IMR-90 (cell line): ENCODE results near the gene IQUB. TPM values are rescaled to one million over a fixed set of nuclear protein-coding genes. Genes with fewer than 3 reads are reported as not detected.

Experiments used
- ATAC-seq: fragments of 200-7000 bp; cut with Tn5 transposase; 2 replicates; pipeline ENCODE4 v1.9.1; 2020; ENCODE audit warnings: low read depth, mild to moderate bottlenecking, moderate library complexity
- BruUV-seq: library from RNA; stranded (reverse); fragments of 400-500 nt; replicated peaks from 2 replicates; lab custom pipeline; 2021; lab: Mats Ljungman, UMichigan
- CTCF ChIA-PET: fragments of 300-600 bp; formaldehyde crosslinking; extraction: SDS; loops from one replicate; lab custom pipeline; 2021; ENCODE audit warnings: antibody characterized with exemption; lab: Yijun Ruan, JAX
- POLR2A ChIA-PET: fragments of 300-600 bp; sonication (Branson Sonifier 250); formaldehyde crosslinking; loops from one replicate; lab custom pipeline; 2022; ENCODE audit warnings: antibody characterized with exemption; ENCODE audit not compliant: unreplicated experiment; lab: Charles Lee
- DNase-seq: peaks from one replicate; pipeline ENCODE4 v3.0.0; 2013
- H2AFZ ChIP-seq: replicated peaks from 2 replicates; pipeline ENCODE3; 2013; ENCODE audit warnings: low read length, mild to moderate bottlenecking; ENCODE audit not compliant: poor library complexity
- H2AK5ac ChIP-seq: 2 replicates; pipeline ENCODE4 v1.6.1; 2013; ENCODE audit warnings: low read depth, low read length, inconsistent platforms
- H2AK9ac ChIP-seq: replicated peaks from 2 replicates; pipeline ENCODE3; 2013; ENCODE audit warnings: mild to moderate bottlenecking, low read depth, low read length, moderate library complexity; ENCODE audit not compliant: poor library complexity
- H2BK120ac ChIP-seq: 2 replicates; pipeline ENCODE4 v1.6.1; 2013; ENCODE audit warnings: low read depth, low read length, inconsistent platforms
- H2BK15ac ChIP-seq: 3 replicates; pipeline ENCODE4 v1.6.1; 2013; ENCODE audit warnings: low read depth, low read length, inconsistent platforms
- H2BK20ac ChIP-seq: 2 replicates; pipeline ENCODE4 v1.6.1; 2013; ENCODE audit warnings: low read depth, mild to moderate bottlenecking, inconsistent platforms, low read length, moderate library complexity
- H2BK5ac ChIP-seq: 2 replicates; pipeline ENCODE4 v1.6.1; 2013; ENCODE audit warnings: mild to moderate bottlenecking, low read depth, low read length, inconsistent platforms; ENCODE audit not compliant: poor library complexity, severe bottlenecking
- H3K14ac ChIP-seq: replicated peaks from 2 replicates; pipeline ENCODE4 v1.6.1; 2013; ENCODE audit warnings: low read depth, low read length, inconsistent platforms
- H3K18ac ChIP-seq: 2 replicates; pipeline ENCODE4 v1.6.1; 2013; ENCODE audit warnings: low read depth, low read length, control low read depth
- H3K23ac ChIP-seq: 2 replicates; pipeline ENCODE4 v1.6.1; 2013; ENCODE audit warnings: low read depth, low read length, inconsistent platforms
- H3K27ac ChIP-seq: 2 replicates; pipeline ENCODE4 v1.5.1; 2013; ENCODE audit warnings: mild to moderate bottlenecking, control low read depth, low read length; ENCODE audit not compliant: insufficient read depth
- H3K27me3 ChIP-seq: 2 replicates; pipeline ENCODE4 v1.6.1; 2013; ENCODE audit warnings: low read length; ENCODE audit not compliant: control insufficient read depth, insufficient read depth
- H3K36me3 ChIP-seq: 2 replicates; pipeline ENCODE4 v1.6.1; 2013; ENCODE audit warnings: low read length, mixed read lengths; ENCODE audit not compliant: control insufficient read depth, insufficient read depth
- H3K4ac ChIP-seq: 2 replicates; pipeline ENCODE4 v1.6.1; 2013; ENCODE audit warnings: low read depth, low read length, inconsistent platforms
- H3K4me1 ChIP-seq: 2 replicates; pipeline ENCODE4 v1.6.1; 2013; ENCODE audit warnings: low read length, mixed read lengths; ENCODE audit not compliant: control insufficient read depth, insufficient read depth
- H3K4me2 ChIP-seq: 2 replicates; pipeline ENCODE4 v1.6.1; 2013; ENCODE audit warnings: low read depth, mild to moderate bottlenecking, control low read depth, low read length, moderate library complexity
- H3K4me3 ChIP-seq: 2 replicates; pipeline ENCODE4 v1.5.1; 2013; ENCODE audit warnings: low read depth, mild to moderate bottlenecking, control low read depth, low read length, moderate library complexity; ENCODE audit not compliant: insufficient read depth
- H3K56ac ChIP-seq: 2 replicates; pipeline ENCODE4 v1.6.1; 2013; ENCODE audit warnings: low read length, inconsistent platforms; ENCODE audit not compliant: insufficient read depth; ENCODE audit errors: extremely low read depth
- H3K79me1 ChIP-seq, 2 experiments: 2 replicates each; pipeline ENCODE4 v1.6.1; 2013; ENCODE audit warnings: low read length in 2 of 2, inconsistent platforms in 1 of 2, low read depth in 1 of 2
- H3K9ac ChIP-seq: 2 replicates; pipeline ENCODE4 v1.6.1; 2013; ENCODE audit warnings: low read depth, low read length, control low read depth
- H3K9me1 ChIP-seq: 2 replicates; pipeline ENCODE4 v1.6.1; 2013; ENCODE audit warnings: low read length, inconsistent platforms; ENCODE audit not compliant: insufficient read depth
- H3K9me3 ChIP-seq: 2 replicates; pipeline ENCODE4 v1.6.1; 2013; ENCODE audit warnings: low read length; ENCODE audit not compliant: control insufficient read depth, insufficient read depth
- H4K20me1 ChIP-seq: 2 replicates; pipeline ENCODE4 v1.6.1; 2013; ENCODE audit warnings: low read length, inconsistent platforms; ENCODE audit not compliant: insufficient read depth
- H4K5ac ChIP-seq: 2 replicates; pipeline ENCODE4 v1.6.1; 2013; ENCODE audit warnings: mild to moderate bottlenecking, low read depth, low read length, control low read depth
- H4K8ac ChIP-seq, 2 experiments: 2 replicates each; pipeline ENCODE4 v1.6.1; 2013; ENCODE audit warnings: low read depth in 2 of 2, low read length in 2 of 2, control low read depth in 1 of 2, inconsistent platforms in 1 of 2
- H4K91ac ChIP-seq: 2 replicates; pipeline ENCODE4 v1.6.1; 2013; ENCODE audit warnings: low read depth, low read length, inconsistent platforms; ENCODE audit not compliant: insufficient read depth
- NFE2L2 ChIP-seq: fragments of 150-350 bp; IDR thresholded peaks from 2 replicates; pipeline ENCODE4 v1.6.1; 2016; ENCODE audit warnings: low read depth, mild to moderate bottlenecking, low read length
- RFX5 ChIP-seq: IDR thresholded peaks from 2 replicates; pipeline ENCODE4 v1.8.0; 2012; ENCODE audit warnings: low read depth, mild to moderate bottlenecking, low read length, moderate library complexity
- WGBS, 2 experiments: methylation state at CpG; one replicate each; pipeline versions ENCODE4 v1.1.5 to v1.1.7; 2013; ENCODE audit warnings: missing lambda C conversion rate in 2 of 2; ENCODE audit not compliant: insufficient read length in 1 of 2; ENCODE audit errors: extremely low coverage in 2 of 2; 5-methylcytosine and 5-hydroxymethylcytosine counted together
- dilution Hi-C: fragments of 300-500 bp; cut with HindIII; formaldehyde crosslinking; loops from one replicate; pipeline ENCODE4 v1.14.3; 2018; ENCODE audit warnings: low sequenced_read_pairs; ENCODE audit not compliant: unreplicated experiment
- in situ Hi-C: fragments of 300-500 bp; cut with MboI; formaldehyde crosslinking; loops from 3 replicates; pipeline ENCODE4 v1.14.3; 2019; ENCODE audit warnings: low sequenced_read_pairs, inconsistent platforms, mixed read lengths
- intact Hi-C: fragments of 100-400 bp; cut with micrococcal nuclease; formaldehyde crosslinking; loops from 2 replicates; pipeline ENCODE4 v1.10.0; 2022
- polyA plus RNA-seq, 3 experiments: library from polyadenylated mRNA; depleted of rRNA; stranded (reverse); fragments of >200 nt; gene quantifications; 2 replicates each; pipeline ENCODE4 v1.2.3, GENCODE V29; 2012; ENCODE audit warnings: low replicate concordance in 1 of 3
- total RNA-seq: library from RNA; depleted of rRNA; stranded (reverse); fragments of >200 nt; gene quantifications from 2 replicates; pipeline ENCODE4 v1.2.3, GENCODE V29; 2012

The IQUB gene
- total and polyA plus RNA-seq, 2 of the 4 experiments (the other 2 are of a cell fraction): 0.05 to 0.18 TPM

DNA sequence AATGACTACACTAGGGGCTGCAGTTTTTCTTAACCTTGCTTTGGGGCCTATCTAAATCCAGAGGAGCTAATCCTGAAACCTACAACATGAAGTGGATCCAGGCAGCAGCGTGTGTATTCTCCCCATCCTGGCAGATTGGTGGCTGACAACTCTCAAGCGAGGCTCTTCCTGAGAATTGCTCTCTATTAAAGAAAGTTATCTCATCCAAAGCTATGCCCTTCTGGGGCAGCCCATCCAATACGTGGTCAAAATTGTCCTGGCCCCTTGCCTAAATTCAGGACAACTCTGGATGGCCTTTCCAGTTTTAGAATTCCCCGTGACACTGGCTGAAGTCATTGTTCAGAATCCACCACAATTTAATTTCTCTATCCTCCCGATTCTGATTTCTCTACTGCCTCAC is 66.1 kb downstream of the IQUB start:
- Histone ChIP-seq H2AFZ (no peak overlapping the region), H3K4me3 (no peak overlapping the region), H3K23ac (no peak overlapping the region), H4K5ac (no peak overlapping the region), H3K4me2 (no peak overlapping the region), H2BK120ac (no peak overlapping the region), H3K9ac (no peak overlapping the region), H3K27ac (no peak overlapping the region), H3K9me1 (no peaks in the 10 kb centered on the region), H3K36me3 (no peaks in the 10 kb centered on the region), H3K14ac (no peak overlapping the region), H2AK9ac (no peak overlapping the region), H3K4me1 (no peaks in the 10 kb centered on the region), H3K4ac (no peak overlapping the region), H3K9me3 (no peaks in the 10 kb centered on the region), H3K79me1 (no peaks in the 10 kb centered on the region), H3K27me3 (no peaks in the 10 kb centered on the region), H4K20me1 (no peaks in the 10 kb centered on the region), H2BK15ac (no peak overlapping the region), H3K18ac (no peak overlapping the region), H4K8ac (no peak overlapping the region), H2AK5ac (no peak overlapping the region), H4K91ac (no peak overlapping the region), H2BK20ac (no peak overlapping the region), H3K56ac (no peak overlapping the region), H2BK5ac (no peak overlapping the region)
- DNase-seq: no peak
- ChIA-PET CTCF (no interaction called here), POLR2A (no interaction called here)
- in situ Hi-C loops (no loop called here), intact Hi-C loops (no loop called here), dilution Hi-C loops (no loop called here)
- no peak for ATAC-seq
- no peak for TF ChIP-seq NFE2L2
- TF ChIP-seq RFX5: no peak
- BruUV-seq: no TSS peak
- no CpG with 5 or more reads among the region's 5 CpGs for WGBS, 2 experiments
